Left lobe of liver (tissue), 2 donors: Measurements from ENCODE around the gene ITPKB. TPM values are rescaled to one million over a fixed set of nuclear protein-coding genes. Genes with fewer than 3 reads are reported as not detected.
A peak's percentile ranks its signal among the peaks of the same experiment; 100 is the strongest.
"Not testable (repeated sequence)": the region's sequence is repeated elsewhere in the genome, so short reads cannot be mapped to it uniquely, and the experiment has no call there.

Source experiments
- ATAC-seq: fragments of 200-7000 bp; cut with Tn5 transposase; one replicate; pipeline ENCODE4 v1.9.1; 2020; ENCODE audit warnings: mild to moderate bottlenecking, moderate library complexity
- DNase-seq: peaks from one replicate; pipeline ENCODE4 v3.0.0-alpha.2; 2020; ENCODE audit warnings: low spot score
- total RNA-seq: library from RNA; stranded (reverse); gene quantifications from one replicate; pipeline ENCODE4 v1.2.1, GENCODE V29; 2021
- donor health status: DM: no; HTN: no; CAD: no; lungs with moderate emphysema.
- donor health status: DM: no; HTN: yes; CAD: no.

Gene ITPKB
- total RNA-seq, 1 donor from 2014 or later, result 3.1 TPM

GRCh38 chr1:226640321-226641136 lies 98.6 kb downstream of the ITPKB start:
- DNase-seq, result no peak
- ATAC-seq, result no peak

- ATAC-seq (no peak), DNase-seq (no peak)
These were observed 99.4 kb downstream of the ITPKB start for GRCh38 chr1:226639631-226640061.

- ATAC-seq, DNase-seq: not testable (repeated sequence)
These were observed 99.9 kb downstream of the ITPKB start for GRCh38 chr1:226639206-226639605.

- ATAC-seq, result no peak
- DNase-seq, result no peak
These were observed 100.5 kb downstream of the ITPKB start for GRCh38 chr1:226638608-226639007.

- DNase-seq, result no peak
- no peak for ATAC-seq
These were observed 101.0 kb downstream of the ITPKB start for GRCh38 chr1:226638001-226638601.

- DNase-seq, result no peak
- ATAC-seq, result peak; percentile 70
These were observed 101.7 kb downstream of the ITPKB start for GRCh38 chr1:226637147-226637935.

- no peak for ATAC-seq
- no peak for DNase-seq
These were observed 102.3 kb downstream of the ITPKB start for GRCh38 chr1:226636847-226637096.

GRCh38 chr1:226635456-226635941 lies 103.6 kb downstream of the ITPKB start:
- DNase-seq, result no peak
- no peak for ATAC-seq

DNA sequence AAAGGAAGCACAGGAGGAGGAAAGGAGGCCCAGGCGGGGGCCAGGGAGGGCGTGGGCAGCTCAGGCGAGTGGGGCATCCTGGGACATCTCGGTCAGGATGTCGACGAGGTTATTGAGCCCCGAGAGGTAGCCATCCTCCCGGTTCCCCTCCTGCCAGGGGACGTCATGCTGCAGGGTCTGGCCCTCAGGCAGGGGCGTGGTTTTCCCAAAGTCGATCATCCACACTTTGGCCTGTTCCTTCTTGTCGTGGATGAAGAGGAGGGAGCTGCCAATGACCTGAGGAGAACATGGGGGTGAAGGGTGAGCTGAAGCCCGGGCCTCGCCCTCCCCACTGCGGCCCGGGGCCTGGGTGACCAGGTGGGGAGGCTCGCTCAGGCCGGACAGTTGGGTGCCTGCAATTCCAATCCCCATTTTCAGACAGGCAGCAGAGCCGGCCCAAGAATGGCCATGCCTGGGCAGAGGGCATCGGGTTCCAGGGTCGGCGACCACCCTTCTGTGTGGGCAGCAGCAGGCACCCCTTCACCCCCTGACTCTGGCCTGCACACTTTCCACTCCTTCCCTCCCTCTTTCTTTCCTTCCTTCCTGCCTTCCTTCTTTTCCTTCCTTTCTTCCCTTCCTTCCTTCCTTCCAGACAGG lies 104.4 kb downstream of the ITPKB start:
- DNase-seq (no peak), ATAC-seq (no peak)

GRCh38 chr1:226634166-226634588 lies 104.9 kb downstream of the ITPKB start:
- ATAC-seq (peak; percentile 90), DNase-seq (peak; percentile 71)

DNA sequence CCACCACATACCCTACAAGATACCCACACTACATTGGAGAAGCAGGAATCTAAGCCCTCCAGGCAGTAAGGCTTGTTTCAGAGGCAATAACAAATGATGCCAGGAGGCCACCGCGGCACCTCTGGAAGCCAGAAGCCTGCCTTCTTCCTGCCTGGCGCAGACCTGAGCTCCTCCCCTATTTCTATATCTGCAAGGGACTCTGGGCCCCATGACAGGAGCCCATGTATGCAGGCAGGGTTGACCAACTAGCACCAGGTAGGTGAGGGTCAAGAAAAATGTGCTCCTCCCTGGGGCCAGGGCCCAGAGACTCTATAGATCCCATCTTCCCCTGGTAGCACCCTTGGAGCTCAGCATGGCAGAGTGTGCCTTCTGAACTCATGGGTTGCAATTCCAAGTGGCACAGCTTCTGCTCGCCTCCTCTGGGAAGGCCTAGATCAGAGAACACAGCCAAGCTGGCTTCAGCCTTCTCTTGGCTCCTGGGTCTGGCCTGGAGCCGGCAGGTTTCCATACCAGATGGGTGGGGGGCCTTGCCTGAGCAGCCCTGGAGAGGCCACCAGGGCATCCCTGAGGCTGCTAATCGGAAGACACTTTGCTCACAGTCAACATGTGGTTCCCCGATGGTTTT lies 105.4 kb downstream of the ITPKB start:
- ATAC-seq (no peak), DNase-seq (no peak)

DNA sequence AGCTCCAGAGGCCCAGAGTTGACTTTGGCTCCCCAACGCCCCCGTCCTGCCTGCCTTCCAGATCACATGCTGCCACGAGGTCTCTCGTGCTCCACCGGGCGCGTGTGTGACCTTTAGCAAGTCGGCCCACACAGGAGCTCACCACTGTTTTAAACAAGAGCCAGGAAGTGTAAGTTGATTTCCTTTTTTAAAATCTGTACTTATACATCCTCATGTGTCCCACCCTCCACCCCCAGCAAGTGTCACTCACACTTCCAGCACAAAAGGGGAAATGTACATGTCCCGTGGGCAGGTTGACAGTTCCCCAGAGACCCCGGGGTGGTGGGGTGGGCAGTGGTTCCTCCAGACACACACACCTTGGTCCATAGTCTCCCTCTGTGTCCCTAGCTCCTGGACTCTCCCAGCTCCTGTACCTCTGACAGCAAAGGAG lies 106.1 kb downstream of the ITPKB start:
- ATAC-seq (no peak), DNase-seq (no peak)

DNA sequence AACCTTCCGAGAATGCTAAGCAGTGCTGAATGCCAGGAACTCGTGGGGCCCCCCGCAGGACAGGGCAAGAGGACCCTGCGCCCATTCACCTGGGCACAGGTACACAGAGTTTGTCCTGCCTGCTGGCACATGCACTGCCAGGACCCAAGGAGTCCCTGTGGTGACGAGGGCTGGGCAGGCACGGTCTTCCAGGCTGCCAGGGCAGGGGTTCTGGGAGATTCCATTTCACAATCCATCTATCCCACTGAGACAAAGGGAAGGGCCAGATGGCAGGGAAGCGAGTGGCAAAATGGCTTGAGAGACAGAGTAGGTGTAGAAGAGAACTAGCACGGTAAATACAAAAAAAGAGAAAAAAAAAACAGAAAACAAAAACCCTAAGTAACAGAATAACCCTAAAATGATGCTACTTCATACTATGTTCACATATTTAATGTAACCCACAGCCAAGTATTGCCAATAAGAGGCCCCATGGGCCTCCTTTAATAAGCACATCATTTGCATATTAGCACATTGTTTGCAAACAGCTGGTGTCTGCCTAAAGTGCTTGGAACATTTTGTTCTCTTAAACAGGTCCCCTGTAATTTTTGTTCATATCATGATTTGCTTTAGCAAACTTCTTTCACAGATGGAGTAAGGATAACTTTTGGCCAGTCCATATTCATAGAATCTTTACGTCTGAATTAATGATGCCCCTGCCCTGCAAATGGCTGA lies 106.8 kb downstream of the ITPKB start:
- ATAC-seq (no peak), DNase-seq (no peak)

DNA sequence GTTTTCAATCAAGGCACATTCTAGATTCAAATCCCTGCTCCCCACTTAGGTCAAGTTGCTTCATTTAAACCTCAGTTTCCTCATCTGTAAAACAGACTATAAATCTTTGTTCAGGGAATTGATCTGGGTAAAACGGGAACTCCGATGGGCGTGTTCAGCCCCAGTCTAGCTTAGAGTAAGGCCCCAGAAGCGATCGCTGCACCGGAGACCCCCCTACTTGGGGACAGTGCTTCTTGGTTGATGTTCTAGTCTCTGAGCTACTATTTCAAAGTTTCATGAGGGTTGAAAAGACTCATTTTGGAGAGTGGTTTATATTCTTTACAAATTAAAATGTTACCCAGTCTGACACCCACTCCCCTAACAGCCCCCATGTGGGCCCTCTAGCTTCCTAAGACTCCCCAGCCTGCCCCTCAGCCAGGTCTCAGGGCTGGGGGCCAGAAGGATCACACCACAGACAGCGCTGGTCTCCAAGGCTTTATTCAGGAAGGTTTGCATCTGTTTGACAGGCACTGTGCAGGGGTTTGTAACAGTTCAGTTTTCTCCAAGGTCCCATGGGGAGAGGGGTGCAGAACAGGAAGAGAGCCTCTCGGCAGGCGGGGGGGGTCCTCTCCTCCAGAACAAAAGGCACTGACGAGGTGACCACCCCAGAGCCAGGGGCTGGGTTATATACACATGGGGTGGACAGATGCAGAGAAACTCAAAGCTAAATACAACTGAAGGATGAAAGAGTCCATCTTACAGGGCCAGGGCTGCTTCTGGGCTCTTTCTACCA lies 107.7 kb downstream of the ITPKB start:
- ATAC-seq (no peak), DNase-seq (no peak)

- ATAC-seq (no peak), DNase-seq (no peak)
These were observed 108.5 kb downstream of the ITPKB start for GRCh38 chr1:226630592-226630991.

- ATAC-seq, result no peak
- DNase-seq, result no peak
These were observed 109.1 kb downstream of the ITPKB start for GRCh38 chr1:226629896-226630550.

DNA sequence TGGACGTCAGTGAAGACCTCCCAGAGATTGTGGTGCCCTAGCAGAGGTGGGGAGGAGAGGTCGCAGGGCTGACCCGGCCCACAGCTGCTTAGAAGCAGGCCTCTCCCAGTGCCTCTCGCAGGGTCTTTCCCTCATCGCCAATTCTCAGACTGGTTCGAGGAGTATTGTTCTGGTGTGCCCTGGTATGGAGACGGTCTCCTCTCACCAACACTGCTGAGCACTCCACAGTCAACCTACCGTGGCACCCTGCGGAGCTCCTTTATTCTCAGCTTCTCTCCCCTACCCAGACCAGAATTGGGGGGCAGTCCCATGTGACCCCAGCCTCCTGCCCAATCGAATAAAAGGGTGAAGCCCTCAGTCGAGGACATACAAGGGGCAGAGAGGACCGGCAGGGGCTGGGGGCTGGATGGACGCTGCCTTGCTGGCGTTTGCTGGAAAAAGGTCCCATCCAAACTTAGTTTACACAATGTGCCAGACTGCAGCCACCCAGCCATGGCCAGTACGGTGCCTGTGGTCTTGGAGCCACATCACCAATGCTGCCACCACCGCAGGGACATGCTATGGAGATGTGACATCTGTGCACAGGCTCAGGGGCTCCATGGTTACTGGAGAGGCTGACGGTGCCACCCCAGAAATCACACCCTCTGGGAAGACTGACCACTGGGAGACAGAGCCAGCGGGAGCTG lies 109.7 kb downstream of the ITPKB start:
- no peak for ATAC-seq
- no peak for DNase-seq

DNA sequence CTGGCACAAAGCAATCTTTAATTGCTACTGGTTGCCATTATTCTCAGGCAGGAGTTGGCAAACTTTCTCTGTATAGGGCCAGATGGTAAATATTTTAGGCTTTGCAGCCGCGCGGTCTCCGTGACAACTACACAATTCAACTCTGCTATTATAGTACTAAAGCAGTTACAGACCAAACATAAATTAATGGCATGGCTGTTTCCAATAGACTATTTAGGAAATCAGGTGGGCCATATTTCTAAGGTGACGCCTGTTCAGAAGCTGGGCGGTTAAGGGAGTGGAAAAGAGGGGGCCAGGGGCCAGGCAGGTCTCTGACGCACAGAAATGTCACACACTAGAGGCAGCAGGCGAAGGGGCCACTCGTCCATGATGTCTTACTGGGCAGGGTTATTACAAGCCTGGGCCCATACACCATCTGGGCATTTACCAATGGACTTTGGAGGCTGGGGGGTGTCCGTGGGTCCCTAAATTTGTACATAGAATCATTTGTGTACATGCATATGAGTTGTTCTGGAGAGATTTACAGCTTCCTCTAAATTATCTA lies 110.4 kb downstream of the ITPKB start:
- no peak for DNase-seq
- no peak for ATAC-seq
